Body of pancreas (tissue), 4 donors: ENCODE data around the gene DPYSL4. TPM values are rescaled to one million over a fixed set of nuclear protein-coding genes. Genes with fewer than 3 reads are reported as not detected.

Source experiments
- ATAC-seq: fragments of 150-250 bp; one replicate; pipeline ENCODE4 v1.9.1; 2016
- DNase-seq, 4 donors: peaks; one replicate each; pipeline ENCODE4 v3.0.0-alpha.2; 2019
- H3K27ac ChIP-seq, 4 donors: fragments of 200-600 bp; sonication (generic); 1 replicate in 3 of 4; 2 replicates in 1 of 4; pipeline versions ENCODE4 v1.5.1 to v1.6.1; 2016 to 2019; ENCODE audit warnings: mild to moderate bottlenecking in 1 of 4, mixed read lengths in 1 of 4, moderate library complexity in 1 of 4
- H3K27me3 ChIP-seq, 2 donors: fragments of 200-600 bp; sonication (generic); one replicate each; pipeline ENCODE4 v1.6.0; 2016; ENCODE audit warnings: mild to moderate bottlenecking in 1 of 2
- H3K36me3 ChIP-seq, 2 donors: fragments of 200-600 bp; sonication (generic); replicated peaks in 1 of 2; 2 replicates each; pipeline ENCODE4 v1.5.1; 2016; ENCODE audit warnings: low read depth in 2 of 2; ENCODE audit not compliant: insufficient read depth in 1 of 2
- H3K4me1 ChIP-seq: fragments of 200-600 bp; sonication (generic); one replicate; pipeline ENCODE4 v1.6.0; 2016
- H3K4me3 ChIP-seq, 2 donors: fragments of 200-600 bp; sonication (generic); 1 replicate in 1 of 2; 2 replicates in 1 of 2; pipeline ENCODE4 v1.5.1; 2016 to 2019
- H3K9me3 ChIP-seq, 3 donors: fragments of 200-600 bp; sonication (generic); 1 replicate in 2 of 3; 2 replicates in 1 of 3; pipeline ENCODE4 v1.5.1; 2016
- CTCF ChIP-seq, 7 experiments: fragments of 450-650 bp in 4 of 7; fragments of 200-600 bp in 3 of 7; sonication (generic) in 3 of 7; IDR thresholded peaks; one replicate each; pipeline ENCODE4 v1.5.1; 2016 to 2019; ENCODE audit warnings: antibody characterized with exemption in 7 of 7
- POLR2A ChIP-seq, 3 donors: fragments of 450-650 bp; IDR thresholded peaks; one replicate each; pipeline ENCODE4 v1.6.1; 2016; ENCODE audit warnings: antibody characterized with exemption in 3 of 3, mild to moderate bottlenecking in 2 of 3
- WGBS, 2 donors: methylation state at CpG; one replicate each; pipeline ENCODE4 v1.1.5; 2017; 5-methylcytosine and 5-hydroxymethylcytosine counted together
- intact Hi-C: fragments of 100-400 bp; cut with DNase I; formaldehyde crosslinking; loops from one replicate; pipeline ENCODE4 v1.15.1; 2023
- total RNA-seq, 2 donors: library from RNA; depleted of rRNA; stranded (reverse); fragments of >200 nt; gene quantifications; one replicate each; pipeline ENCODE4 v1.1.0, GENCODE V29; 2016

DPYSL4 gene
- total RNA-seq, 2 donors from 2014 or later, result 0.52 TPM; not detected in 1

- Histone ChIP-seq H3K27ac (no peak overlapping the region), H3K4me1 (no peaks in the 10 kb centered on the region), H3K27me3 (no peaks in the 10 kb centered on the region), H3K36me3 (no peaks in the 10 kb centered on the region), H3K9me3 (no peaks in the 10 kb centered on the region), H3K4me3 (no peak overlapping the region)
- intact Hi-C loops, result no loop called here
- ATAC-seq (no peak), DNase-seq (peak in 1 of 4 donors; percentile 4)
- no peak for TF ChIP-seq POLR2A (IDR thresholded peaks at IDR 0.05)
- no peak for TF ChIP-seq CTCF (IDR thresholded peaks at IDR 0.05)
- WGBS, 2 donors, result 78 to 80% methylated on average over 11 to 17 of the region's 17 CpGs
Measured at GRCh38 chr10:132144086-132144485, 42.7 kb upstream of the DPYSL4 start.

GRCh38 chr10:132145002-132145401, 41.7 kb upstream of the DPYSL4 start:
- intact Hi-C loops, result loop anchor here (5.0 kb wide), 1 partner anchor 258 kb away; no protein-coding TSS in a partner anchor
- WGBS, 2 donors, result 72 to 75% methylated on average over 3 to 14 of the region's 14 CpGs
- no peak overlapping the region for H3K4me3 ChIP-seq
- no peak overlapping the region for H3K27ac ChIP-seq
- H3K36me3 ChIP-seq, result no peaks in the 10 kb centered on the region
- TF ChIP-seq POLR2A (IDR thresholded peaks at IDR 0.05), result no peak
- no peak for TF ChIP-seq CTCF (IDR thresholded peaks at IDR 0.05)
- H3K4me1 ChIP-seq, result no peaks in the 10 kb centered on the region
- DNase-seq (no peak), ATAC-seq (no peak)
- H3K27me3 ChIP-seq, result no peaks in the 10 kb centered on the region
- no peaks in the 10 kb centered on the region for H3K9me3 ChIP-seq

- 68 to 72% methylated on average over 15 to 17 of the region's 17 CpGs for WGBS, 2 donors
- H3K27ac ChIP-seq, result no peak overlapping the region
- DNase-seq (no peak), ATAC-seq (no peak)
- intact Hi-C loops, result loop anchor here (5.0 kb wide), 1 partner anchor 258 kb away; no protein-coding TSS in a partner anchor
- no peaks in the 10 kb centered on the region for H3K9me3 ChIP-seq
- H3K4me1 ChIP-seq, result no peaks in the 10 kb centered on the region
- H3K36me3 ChIP-seq, result no peaks in the 10 kb centered on the region
- TF ChIP-seq CTCF (IDR thresholded peaks at IDR 0.05) (no peak), POLR2A (IDR thresholded peaks at IDR 0.05) (no peak)
- H3K4me3 ChIP-seq, result no peak overlapping the region
- no peaks in the 10 kb centered on the region for H3K27me3 ChIP-seq
Measured at GRCh38 chr10:132145521-132146185, 41.1 kb upstream of the DPYSL4 start.

- ATAC-seq (no peak), DNase-seq (no peak)
- intact Hi-C loops, result loop anchor here (5.0 kb wide), 1 partner anchor 259 kb away; no protein-coding TSS in a partner anchor
- no peaks in the 10 kb centered on the region for H3K27me3 ChIP-seq
- no peak overlapping the region for H3K27ac ChIP-seq
- no peaks in the 10 kb centered on the region for H3K4me1 ChIP-seq
- no peak overlapping the region for H3K4me3 ChIP-seq
- no peak for TF ChIP-seq CTCF (IDR thresholded peaks at IDR 0.05)
- no peak for TF ChIP-seq POLR2A (IDR thresholded peaks at IDR 0.05)
- 76% methylated on average over 8 of the region's 8 CpGs; no CpG with 5 or more reads in 1 of the 2 donors for WGBS, 2 donors
- H3K9me3 ChIP-seq, result no peaks in the 10 kb centered on the region
- no peaks in the 10 kb centered on the region for H3K36me3 ChIP-seq
Measured at GRCh38 chr10:132146271-132146671, 40.5 kb upstream of the DPYSL4 start.
